GM18520 (cell line): Measurements from ENCODE around the gene KLF13.

Source experiments
- ATAC-seq: cut with Tn5 transposase; IDR thresholded peaks from one replicate; pipeline ENCODE4 v1.9.1; 2021; ENCODE audit not compliant: unreplicated experiment

The KLF13 gene

DNA sequence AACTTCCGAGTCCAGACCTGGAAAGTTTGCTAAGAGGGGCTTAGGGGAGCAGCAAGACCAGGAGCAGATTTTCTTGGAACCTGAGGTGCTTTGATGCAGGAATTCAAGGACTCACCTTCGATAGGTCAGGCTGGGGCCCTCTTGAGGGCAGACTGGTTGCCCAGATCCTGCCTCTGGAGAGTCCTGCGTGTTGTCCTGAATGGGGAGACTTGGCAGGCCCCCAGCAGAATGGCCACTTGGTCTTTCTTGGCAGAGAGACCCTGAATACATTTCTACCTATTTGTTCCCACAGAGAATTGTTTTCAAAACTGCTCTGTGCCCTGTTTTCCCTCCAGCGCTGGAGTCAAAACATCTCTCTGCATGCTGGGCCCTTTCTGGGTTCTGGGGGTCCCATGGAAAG, 4.2 kb downstream of the KLF13 start:
- ATAC-seq, result no peak

DNA sequence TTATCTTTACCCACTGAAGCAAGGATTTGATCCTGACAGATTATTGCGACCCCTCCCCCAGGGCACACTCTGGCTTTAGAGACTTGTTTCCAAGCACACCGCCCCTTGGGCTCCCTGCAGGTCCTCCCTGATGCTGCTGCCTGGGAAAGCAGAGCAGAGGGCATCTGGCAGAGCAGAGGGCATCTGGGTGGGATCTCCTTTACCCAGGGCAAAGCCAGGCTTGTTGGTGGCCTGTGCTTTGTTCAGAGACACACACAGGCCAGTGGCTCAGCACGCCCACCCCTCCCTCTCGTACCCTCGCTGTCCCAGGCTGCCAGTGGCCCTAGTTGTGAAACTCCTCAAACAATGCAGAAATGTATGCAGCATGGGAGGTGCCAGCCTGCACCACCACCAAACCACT, 4.8 kb downstream of the KLF13 start:
- no peak for ATAC-seq

DNA sequence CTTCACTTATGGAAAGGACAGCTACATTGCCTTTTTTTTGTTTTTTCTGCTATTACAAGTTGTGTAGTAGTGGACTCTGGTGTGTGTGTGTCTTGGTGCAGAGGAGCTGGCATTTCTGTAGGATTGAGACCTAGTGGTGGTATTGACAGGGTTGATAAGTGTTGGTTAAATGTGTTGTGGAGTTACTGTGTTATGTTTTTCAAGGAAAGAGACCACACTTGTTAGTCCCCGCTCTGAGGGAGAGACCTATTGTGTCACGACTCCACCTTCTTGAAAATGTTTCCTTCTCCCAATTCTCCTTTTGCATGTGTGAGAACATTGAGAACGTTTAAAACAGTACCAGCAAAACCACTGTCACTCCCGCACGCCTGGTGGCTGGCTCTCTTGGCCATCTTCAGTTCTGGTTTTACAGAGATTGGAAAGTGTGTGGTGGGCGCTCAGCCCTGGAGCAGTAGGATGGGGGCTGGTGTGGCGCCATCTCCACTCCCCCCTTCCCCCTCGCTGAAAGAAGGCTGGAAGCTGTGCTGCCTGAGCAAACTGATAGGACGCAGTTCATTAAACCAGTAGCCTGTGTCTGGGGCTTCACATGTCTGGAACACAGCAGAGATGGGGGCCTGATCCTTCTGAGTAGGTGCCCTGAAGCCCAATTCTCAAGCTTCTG, 5.5 kb downstream of the KLF13 start:
- ATAC-seq, result no peak

DNA sequence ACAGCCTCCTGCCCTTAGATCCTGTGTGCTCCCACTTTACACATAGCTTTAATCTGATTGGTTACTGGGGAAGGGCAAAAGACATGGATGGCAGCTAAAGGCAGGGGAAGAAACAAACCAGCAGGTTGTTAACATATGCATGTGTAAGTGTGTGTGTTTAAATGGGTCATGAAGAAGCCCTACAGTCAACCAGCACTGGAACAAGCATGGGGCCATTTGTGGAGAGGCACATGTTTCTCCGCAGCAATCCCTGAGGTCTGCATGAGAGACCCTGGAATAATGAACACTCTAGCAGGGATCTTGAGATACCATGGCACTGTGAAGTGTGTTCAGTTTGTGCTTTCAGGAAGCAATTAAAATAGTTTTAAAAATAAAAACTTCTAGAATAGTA, 6.0 kb downstream of the KLF13 start:
- ATAC-seq, result no peak

DNA sequence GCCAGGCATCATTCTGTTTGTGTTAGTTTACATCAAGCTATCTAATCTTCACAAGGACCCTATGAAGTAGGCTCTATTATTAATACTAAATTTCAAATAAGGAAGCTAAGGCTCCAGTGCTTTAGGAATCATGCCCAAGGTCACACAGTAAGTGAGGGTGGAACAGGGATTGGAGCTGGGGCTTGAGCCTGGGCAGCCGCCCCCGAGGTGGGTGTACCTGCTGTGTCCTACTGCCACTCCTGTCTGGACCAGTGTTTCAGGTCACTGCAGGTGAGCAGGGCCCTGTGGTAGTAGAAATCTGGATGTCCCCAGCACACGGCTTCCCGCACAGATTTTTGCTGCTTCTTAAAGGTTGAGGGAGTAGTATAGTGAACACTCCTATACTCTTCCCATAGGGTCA, 6.5 kb downstream of the KLF13 start:
- no peak for ATAC-seq

DNA sequence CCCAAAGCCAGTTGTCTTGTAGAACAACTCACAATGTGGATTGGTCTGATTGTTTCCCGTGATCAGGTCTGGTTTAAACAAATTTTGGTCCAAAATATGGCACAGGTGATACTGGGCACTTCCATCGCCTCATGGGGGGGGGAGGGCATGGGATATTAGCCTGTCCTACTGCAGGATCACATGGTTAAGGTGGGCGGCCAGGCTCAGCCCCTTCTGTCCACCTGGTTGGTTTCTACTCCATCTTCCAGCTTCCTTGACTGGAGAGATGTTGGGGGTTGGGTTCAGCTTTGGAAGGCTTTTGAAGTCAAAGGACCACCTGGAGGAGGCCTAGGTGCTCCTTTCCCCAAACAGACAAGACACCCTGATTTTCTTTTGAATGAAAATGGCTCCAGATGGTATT, 7.2 kb downstream of the KLF13 start:
- ATAC-seq, result no peak

DNA sequence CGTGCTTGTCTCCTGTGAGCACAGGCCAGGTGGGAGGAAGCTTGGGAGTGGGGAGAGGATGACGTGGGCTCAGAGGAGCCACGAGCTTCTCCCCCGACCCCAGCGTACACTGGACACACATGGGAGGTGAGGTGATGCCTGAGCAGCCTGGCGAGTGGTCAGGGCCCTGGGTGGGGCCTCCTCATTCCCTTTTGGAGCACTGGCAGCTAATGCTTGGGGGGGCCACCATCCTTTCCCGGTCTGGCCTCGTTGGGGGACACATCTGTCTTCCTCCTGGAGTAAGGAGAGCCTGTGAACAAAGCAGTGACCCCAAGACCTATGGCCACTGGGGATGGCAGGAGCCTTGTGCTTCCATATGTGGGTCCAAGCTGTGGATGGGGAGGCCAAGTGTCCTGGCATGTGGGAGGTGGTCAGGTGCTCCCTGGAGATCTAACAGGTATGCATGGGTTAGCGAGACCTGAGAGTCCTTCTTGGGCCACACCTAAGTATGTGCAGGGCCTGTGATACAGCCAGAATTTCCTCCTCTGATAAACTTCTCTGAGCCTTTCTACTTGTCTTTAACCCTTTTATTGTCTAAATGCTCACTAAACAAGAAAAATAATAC, 9.5 kb downstream of the KLF13 start:
- no peak for ATAC-seq

DNA sequence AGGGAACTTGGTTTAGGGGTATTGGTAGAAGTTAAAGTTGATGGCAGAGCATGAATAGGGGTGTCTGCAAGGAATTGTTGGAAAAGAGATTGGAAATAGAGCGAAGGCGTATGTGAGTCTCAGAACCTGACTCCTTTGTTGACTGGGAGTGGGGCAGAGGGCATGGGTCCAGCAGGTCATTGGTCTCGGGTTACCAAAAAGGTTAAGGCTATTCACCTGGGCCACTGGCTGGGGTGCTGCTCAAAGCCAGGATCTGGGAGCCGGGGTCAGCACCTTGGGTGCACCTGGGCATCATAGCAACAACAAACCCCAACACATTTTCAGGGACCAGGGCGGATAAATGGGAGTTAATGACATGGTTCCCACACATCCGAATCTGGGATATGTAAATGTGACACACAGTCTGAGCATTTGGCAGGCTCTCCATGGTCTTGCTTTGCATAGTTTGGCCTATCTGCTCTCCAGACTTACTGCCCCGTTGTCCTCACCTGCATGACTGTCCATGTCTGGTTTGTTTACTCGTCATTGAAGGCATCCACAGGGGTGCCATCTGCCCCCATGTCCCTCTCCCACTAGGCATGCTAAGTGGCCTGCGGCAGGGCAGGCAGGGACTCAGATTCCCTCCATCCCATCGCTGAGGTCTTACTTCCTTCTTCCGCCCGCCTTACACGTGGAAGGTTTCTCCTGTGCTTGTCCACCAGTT, 10.1 kb downstream of the KLF13 start:
- no peak for ATAC-seq

DNA sequence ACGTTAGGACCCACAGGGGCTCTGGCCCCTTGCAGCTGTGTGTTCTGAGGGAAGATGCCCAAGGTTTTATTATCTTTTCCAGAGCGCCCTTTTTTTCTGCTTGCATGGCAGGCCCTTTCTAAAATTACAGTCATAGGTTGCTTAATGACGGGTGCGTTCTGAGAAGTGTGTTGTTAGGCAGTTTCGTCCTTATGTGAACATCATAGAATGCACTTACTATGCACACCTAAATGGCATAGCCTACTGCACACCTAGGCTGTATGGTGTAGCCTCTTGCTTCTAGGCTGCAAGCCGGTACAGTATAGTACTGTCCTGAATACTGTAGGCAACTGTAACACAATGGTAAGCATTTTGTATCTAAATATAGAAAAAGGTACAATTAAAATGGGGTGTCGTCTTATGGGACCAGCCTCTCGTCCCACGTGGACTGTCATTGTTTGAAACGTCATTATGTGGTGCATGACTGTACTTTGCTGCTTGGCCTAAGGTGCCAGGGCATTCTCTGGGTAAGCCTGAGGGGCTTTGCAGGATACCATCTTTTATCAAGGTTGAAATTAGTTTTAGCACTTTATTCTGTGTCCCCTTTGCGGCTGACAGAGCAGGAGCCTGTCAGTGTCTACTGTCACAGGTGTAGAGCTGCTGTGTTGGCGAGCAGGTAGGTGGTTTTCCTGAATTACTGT, 10.9 kb downstream of the KLF13 start:
- ATAC-seq, result no peak

DNA sequence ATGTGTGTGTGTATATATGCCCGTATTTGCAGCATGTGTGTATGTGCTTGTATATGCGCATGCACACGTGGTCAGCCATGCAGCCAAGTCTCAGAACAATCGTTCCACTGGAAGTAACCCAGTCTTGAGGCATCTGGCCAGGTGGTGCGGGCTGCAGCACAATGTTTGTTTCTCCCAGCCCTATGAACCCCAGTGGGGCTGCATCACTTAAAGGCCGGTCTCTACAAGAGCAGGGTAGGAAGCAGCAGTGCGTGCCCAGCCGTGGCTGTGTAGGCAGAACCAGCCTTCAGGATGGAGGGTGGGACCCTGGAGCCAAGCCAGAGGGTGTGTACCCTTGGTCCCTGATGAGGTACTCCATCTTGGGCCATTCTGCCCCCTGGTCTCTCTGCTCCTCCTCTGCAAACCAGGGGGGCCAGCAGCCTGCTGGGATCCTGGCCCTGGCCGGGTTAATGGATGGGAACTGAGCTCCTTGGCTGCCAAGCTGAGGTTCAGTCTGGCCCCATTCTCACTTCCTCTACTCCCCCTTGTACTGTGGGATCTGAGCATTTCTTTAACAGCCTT, 11.8 kb downstream of the KLF13 start:
- peak; percentile 17 for ATAC-seq

DNA sequence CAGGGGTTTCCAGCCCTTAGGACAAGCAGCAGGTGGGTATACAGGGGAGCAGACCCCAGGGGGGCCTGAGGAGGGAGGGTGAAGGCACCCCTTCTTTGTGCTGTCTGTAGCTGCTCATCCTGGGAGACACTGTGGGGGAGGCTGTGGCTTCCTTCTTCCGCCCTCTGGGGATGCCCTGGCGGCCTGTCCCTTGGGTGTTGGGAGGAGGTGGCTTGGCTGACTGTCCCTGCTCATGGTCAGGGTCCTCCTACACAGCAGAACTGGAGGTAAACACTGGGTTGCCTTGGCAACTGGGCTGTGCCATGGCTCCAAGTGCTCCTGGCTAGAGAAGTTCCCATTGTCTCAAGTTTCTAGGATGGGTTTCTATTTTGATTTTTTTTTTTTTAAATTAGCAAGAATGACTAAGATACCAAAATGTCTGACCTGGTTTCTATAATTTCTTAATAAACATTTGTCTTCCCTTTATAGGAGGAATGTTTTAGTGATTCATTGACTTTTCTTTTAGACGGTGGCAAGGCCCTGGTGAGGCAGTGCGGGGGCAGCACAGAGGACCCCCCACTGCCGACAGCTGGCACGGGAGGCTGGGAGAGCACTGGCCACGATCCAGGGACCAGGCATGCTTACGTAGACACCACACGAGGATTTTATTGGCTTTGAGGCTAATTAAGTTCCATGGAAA, 12.4 kb downstream of the KLF13 start:
- ATAC-seq, result peak; percentile 47

DNA sequence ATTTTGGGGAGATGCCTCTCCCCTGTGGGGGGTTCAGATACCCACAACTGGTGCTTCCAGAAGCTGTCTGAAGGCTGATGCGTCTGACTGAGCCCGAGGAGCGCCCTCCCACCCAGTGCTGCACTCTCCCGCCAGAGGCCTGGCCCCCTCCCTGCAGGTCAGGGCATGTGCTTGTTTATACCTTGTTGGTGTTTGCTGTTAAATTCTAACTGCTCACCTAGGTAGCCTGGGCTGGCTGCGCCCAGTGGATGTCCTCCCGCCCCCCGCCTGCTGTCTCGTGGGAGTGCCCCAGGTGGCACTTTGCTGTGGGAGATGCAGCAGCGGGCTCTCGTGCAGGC, 12.9 kb downstream of the KLF13 start:
- no peak for ATAC-seq

DNA sequence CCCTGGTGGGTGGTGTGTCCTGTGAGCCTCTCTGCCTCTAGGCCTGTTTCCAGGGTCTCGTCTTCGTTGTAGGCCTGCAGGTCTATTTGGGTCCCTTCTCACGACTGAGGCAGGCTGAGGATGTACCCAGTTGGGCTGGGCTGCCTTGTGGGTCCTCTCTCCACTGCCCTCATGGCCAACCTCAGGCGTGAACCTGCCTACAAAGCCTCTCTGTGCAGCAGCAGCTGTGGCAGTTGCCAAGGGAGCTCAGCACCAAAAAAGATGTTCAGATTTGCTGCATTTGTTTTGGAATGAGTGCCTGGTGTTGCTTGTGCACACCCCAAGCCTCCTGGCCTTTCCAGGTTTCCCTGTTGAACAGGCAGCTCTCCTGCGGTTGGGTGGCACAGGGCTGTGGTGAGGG, 13.4 kb downstream of the KLF13 start:
- ATAC-seq, result no peak

DNA sequence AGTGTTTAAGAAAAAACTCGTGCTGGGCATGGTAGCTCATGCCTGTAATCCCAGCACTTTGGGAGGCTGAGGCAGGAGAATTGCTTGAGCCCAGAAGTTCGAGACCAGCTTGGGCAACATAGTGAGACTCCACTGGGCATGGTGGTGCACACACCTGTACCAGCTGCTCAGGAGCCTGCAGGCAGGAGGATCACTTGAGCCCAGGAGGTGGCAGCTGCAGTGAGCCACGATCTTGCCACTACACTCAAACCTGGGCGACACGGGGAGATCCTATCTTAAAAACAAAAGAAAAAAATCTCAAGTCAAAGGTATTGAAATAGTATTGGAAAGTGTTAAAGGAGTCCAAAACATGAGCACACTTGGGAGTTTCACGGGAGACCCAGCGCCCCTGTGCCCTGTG, 14.0 kb downstream of the KLF13 start:
- ATAC-seq, result no peak

DNA sequence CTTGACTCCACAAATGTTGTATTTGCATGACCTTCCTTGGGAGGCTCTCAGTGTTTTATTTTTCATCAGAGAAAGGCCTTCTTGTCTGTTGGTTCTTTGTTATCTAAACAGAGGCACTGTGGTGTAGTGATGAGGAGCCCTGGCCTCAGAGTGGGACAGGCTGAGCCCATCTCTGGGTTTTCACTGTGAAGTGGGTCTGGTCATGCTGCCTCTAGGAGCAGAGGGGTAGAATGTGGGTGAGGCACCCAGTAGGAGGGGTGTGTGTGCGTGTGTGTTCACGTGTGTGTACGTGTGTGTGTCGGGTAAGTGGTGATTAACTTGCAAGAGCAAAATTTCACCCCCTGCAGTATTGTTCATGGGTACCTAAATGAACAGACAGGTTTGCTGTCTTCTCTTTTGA, 14.4 kb downstream of the KLF13 start:
- no peak for ATAC-seq

DNA sequence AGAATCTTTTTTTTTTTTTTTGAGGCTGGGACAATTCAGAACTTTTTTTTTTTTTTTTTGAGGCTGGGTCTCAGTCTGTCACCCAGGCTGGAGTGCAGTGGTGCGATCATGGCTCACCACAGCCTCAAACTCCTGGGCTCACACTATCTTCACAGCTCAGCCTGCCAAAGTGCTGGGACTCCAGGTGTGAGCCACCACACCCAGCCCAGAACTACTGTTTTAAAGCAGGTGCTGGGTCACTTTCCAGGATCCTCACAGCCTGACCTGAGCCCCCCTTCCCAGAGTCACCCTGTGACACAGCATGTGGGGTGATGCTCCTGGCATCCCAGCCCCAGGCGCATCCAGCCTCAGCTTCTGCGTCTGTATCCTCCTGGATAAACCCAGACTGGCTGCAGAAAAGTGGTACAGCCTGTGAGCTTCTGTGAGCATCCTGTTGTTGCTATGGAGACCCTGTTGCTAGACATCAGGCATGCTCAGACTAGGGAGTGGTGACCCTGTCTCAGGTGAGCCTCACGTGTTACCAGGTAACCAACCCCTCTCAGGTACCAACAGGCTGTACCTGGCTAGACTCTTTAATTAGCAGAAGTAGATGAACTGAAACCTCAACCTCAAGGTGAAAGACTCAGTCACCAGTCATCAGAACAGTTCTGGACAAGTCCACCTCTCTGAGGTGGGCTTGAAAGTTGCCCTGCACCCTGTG, 15.0 kb downstream of the KLF13 start:
- no peak for ATAC-seq

DNA sequence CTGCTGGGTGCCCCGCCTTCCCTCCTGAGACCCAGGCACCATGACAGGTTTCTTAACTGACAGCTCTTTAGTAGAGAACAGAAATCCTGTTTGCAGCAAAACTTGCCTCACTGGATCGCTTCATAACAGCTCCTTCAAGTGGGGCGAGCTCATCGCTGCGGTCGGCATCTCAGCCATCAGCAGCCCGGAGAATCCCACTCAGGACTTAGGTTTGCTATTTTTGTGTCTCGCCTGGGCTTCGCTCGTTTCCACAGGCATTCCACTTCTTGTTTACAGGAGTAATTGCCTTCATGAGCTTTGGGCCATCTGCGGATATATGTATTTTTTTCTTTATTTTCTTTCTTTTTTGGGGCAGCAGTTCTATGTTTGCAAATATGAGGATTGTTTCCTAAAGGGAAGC, 15.7 kb downstream of the KLF13 start:
- no peak for ATAC-seq

DNA sequence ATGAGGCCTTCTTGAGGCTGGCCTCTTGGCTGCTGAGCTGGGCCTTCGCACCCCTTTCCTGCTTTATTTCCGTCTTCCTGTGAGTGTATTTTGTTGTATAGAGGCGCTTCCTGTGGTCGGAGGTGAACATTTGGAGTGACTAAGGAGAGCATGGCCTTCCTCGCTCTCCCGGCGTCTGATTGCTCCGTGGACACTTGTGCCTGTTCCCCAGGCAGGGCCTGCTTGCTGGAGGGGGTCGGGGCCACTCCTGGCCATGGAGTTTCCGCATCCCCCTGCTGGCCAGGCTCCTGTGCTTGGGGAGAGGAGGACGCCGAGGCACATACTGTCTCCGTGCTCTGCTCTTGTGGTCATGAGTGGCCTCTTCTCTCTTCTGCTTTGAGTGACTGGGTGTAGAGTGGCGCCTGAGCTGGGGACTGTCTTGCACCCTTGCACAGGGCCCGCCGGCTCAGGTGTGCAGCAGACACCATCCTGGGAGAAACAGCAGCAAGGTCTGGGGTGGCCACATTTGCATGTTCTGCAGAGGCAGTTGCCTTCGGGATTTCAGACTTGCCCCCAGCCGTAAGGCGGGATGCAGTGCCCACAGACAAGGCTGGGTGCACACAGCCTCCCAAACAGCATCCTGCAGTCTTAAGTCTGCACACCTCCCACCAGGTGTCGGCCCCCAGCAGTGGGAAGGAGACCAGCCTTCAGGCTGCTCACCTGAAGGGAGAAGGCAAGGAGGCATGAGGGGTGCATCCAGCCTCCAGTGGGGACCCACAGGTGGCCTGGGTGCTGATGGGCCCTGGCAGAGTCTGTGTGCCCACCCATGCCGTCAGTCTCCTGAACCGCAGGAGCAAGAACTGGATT, 16.4 kb downstream of the KLF13 start:
- no peak for ATAC-seq

DNA sequence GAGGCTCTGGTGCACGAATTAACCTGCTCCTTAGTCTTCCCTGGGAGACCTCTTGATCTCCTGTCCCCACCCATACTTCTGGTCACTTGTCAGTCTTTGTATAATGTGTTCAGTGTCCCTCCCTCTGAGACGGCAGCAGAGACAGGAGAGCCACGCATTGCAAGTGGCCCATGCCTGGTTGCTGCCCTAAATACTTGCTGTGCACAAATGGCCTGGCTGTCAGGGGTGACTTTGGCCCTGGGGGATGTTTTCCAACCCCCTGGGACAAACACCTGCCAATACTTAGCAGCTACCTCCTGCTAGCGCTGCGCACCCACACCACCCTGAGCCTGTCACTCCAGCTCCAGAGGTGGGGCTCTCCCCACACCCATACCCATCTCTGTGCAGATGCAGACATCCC, 17.2 kb downstream of the KLF13 start:
- no peak for ATAC-seq

DNA sequence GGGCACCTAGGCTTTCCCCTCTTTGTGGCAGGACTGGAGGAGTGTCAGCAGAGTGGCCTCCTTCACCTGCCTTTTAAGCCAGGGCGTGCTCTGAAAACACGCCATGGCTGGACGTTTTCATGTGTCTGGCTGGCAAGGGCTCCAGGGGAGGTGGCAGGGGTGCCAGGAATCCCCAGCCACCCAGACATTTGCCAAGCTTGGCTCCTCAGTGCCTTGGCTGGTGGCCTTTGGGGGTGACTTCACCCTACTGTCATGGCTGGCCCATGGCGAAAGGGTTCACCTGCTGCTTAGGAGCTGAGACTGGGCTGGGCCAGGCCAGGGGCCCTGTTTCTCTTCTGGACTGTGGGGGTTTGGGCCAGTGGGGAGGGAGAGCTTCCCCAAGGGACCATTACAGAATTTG, 17.6 kb downstream of the KLF13 start:
- ATAC-seq, result no peak
